ENCODE measurements around the gene CLCF1. TPM values are rescaled to one million over a fixed set of nuclear protein-coding genes. Genes with fewer than 3 reads are reported as not detected.

Gene CLCF1
- total and polyA plus RNA-seq, 4 donors, result 2.6 to 19.5 (median 9.9) TPM

- Histone ChIP-seq H3K4me1 (ENCODE audit: control insufficient read depth in 1 of 2, insufficient read depth in 2 of 2, low read length in 2 of 2) (peaks cover 6 to 10% of the 10 kb centered on the region in 2 donors), H3K27ac (ENCODE audit: low read depth in 1 of 2, low read length in 2 of 2) (peak within 1 kb of the TSS; percentile 67 to 92), H3K9me3 (ENCODE audit: control insufficient read depth, low read length) (no peaks in the 10 kb centered on the region), H3K27me3 (ENCODE audit: control insufficient read depth in 1 of 2, insufficient read depth in 2 of 2, low read length in 1 of 2) (no peaks in the 10 kb centered on the region), H3K36me3 (ENCODE audit: control insufficient read depth in 1 of 2, insufficient read depth in 2 of 2, low read length in 1 of 2) (no peaks in the 10 kb centered on the region), H3K4me3 (ENCODE audit: low read length in 2 of 2) (peak within 1 kb of the TSS; percentile 36 to 37)
- 1% methylated on average over 33 to 37 of the region's 37 CpGs for WGBS, 2 donors
- DNase-seq (peak; percentile 99 to 100), ATAC-seq (ENCODE audit: low FRiP score) (peak; percentile 93)
- intact Hi-C loops (cut with DNase I), result loop anchor here in 1 of 2 donors (2.0 to 5.0 kb wide), 2 partner anchors 19 to 154 kb away; partner anchors contain the start of genes CDK2AP2, CLCF1 and PITPNM1
Observed at GRCh38 chr11:67353317-67354074, 19.9 kb downstream of the CLCF1 start, which contains the start of gene POLD4. Gene POLD4 (minus strand): TSS chr11:67353546. CDS start chr11:67353399, 147 bp downstream.

GRCh38 chr11:67352546-67353316 is 20.7 kb downstream of the CLCF1 start:
- Histone ChIP-seq H3K4me1 (ENCODE audit: control insufficient read depth in 1 of 2, insufficient read depth in 2 of 2, low read length in 2 of 2) (peaks cover 6 to 10% of the 10 kb centered on the region in 2 donors), H3K9me3 (ENCODE audit: control insufficient read depth, low read length) (no peaks in the 10 kb centered on the region), H3K27ac (ENCODE audit: low read depth in 1 of 2, low read length in 2 of 2) (peak overlapping the region; percentile 61 to 89), H3K27me3 (ENCODE audit: control insufficient read depth in 1 of 2, insufficient read depth in 2 of 2, low read length in 1 of 2) (no peaks in the 10 kb centered on the region), H3K36me3 (ENCODE audit: control insufficient read depth in 1 of 2, insufficient read depth in 2 of 2, low read length in 1 of 2) (no peaks in the 10 kb centered on the region), H3K4me3 (ENCODE audit: low read length in 2 of 2) (peak overlapping the region; percentile 36 to 37)
- DNase-seq, result peak; percentile 79 to 83
- 10 to 13% methylated on average over 21 to 25 of the region's 25 CpGs for WGBS, 2 donors
- peak; percentile 1 for ATAC-seq (ENCODE audit: low FRiP score)
- intact Hi-C loops (cut with DNase I), result loop anchor here in 1 of 2 donors (5.0 kb wide), 1 partner anchor 155 kb away; the partner anchor contains the start of genes CDK2AP2 and PITPNM1

- peak in 1 of 2 donors; percentile 87 for DNase-seq
- Histone ChIP-seq H3K4me1 (ENCODE audit: control insufficient read depth in 1 of 2, insufficient read depth in 2 of 2, low read length in 2 of 2) (peaks cover 6 to 10% of the 10 kb centered on the region in 2 donors), H3K27me3 (ENCODE audit: control insufficient read depth in 1 of 2, insufficient read depth in 2 of 2, low read length in 1 of 2) (no peaks in the 10 kb centered on the region), H3K36me3 (ENCODE audit: control insufficient read depth in 1 of 2, insufficient read depth in 2 of 2, low read length in 1 of 2) (no peaks in the 10 kb centered on the region), H3K9me3 (ENCODE audit: control insufficient read depth, low read length) (no peaks in the 10 kb centered on the region), H3K27ac (ENCODE audit: low read depth in 1 of 2, low read length in 2 of 2) (peak overlapping the region in 1 of 2 donors; percentile 66), H3K4me3 (ENCODE audit: low read length in 2 of 2) (no peak overlapping the region)
- ATAC-seq (ENCODE audit: low FRiP score), result no peak
- intact Hi-C loops (cut with DNase I), result loop anchor here in 1 of 2 donors (5.0 kb wide), 1 partner anchor 156 kb away; the partner anchor contains the start of genes CDK2AP2 and PITPNM1
- 47 to 51% methylated on average over 11 of the region's 11 CpGs for WGBS, 2 donors
Observed at GRCh38 chr11:67351275-67352005, 22.0 kb downstream of the CLCF1 start.

GRCh38 chr11:67349928-67350465 is 23.4 kb downstream of the CLCF1 start:
- H3K4me1 ChIP-seq (ENCODE audit: control insufficient read depth in 1 of 2, insufficient read depth in 2 of 2, low read length in 2 of 2), result peaks cover 1 to 7% of the 10 kb centered on the region in 2 donors
- H3K9me3 ChIP-seq (ENCODE audit: control insufficient read depth, low read length), result no peaks in the 10 kb centered on the region
- no peak overlapping the region for H3K4me3 ChIP-seq (ENCODE audit: low read length in 2 of 2)
- WGBS, 2 donors, result 81 to 86% methylated on average over 4 of the region's 4 CpGs
- no peak overlapping the region for H3K27ac ChIP-seq (ENCODE audit: low read depth in 1 of 2, low read length in 2 of 2)
- ATAC-seq (ENCODE audit: low FRiP score) (no peak), DNase-seq (no peak)
- intact Hi-C loops (cut with DNase I), result loop anchor here (5.0 kb wide), 2 partner anchors 32 to 157 kb away; partner anchors contain the start of genes CDK2AP2 (in 1 of the 2) and PITPNM1 (in 1 of the 2)
- no peaks in the 10 kb centered on the region for H3K36me3 ChIP-seq (ENCODE audit: control insufficient read depth in 1 of 2, insufficient read depth in 2 of 2, low read length in 1 of 2)
- H3K27me3 ChIP-seq (ENCODE audit: control insufficient read depth in 1 of 2, insufficient read depth in 2 of 2, low read length in 1 of 2), result no peaks in the 10 kb centered on the region

- intact Hi-C loops (cut with DNase I), result loop anchor here (5.0 kb wide), 1 partner anchor 33 kb away; no protein-coding TSS in a partner anchor
- no peak overlapping the region for H3K27ac ChIP-seq (ENCODE audit: low read depth in 1 of 2, low read length in 2 of 2)
- WGBS, 2 donors, result 71 to 73% methylated on average over 2 of the region's 2 CpGs
Observed at GRCh38 chr11:67349457-67349856, 23.9 kb downstream of the CLCF1 start.

GRCh38 chr11:67349036-67349435 is 24.4 kb downstream of the CLCF1 start:
- 59 to 64% methylated on average over 5 of the region's 5 CpGs for WGBS, 2 donors
- no peaks in the 10 kb centered on the region for H3K36me3 ChIP-seq (ENCODE audit: control insufficient read depth in 1 of 2, insufficient read depth in 2 of 2, low read length in 1 of 2)
- no peaks in the 10 kb centered on the region for H3K27me3 ChIP-seq (ENCODE audit: control insufficient read depth in 1 of 2, insufficient read depth in 2 of 2, low read length in 1 of 2)
- no peak for ATAC-seq (ENCODE audit: low FRiP score)
- H3K4me1 ChIP-seq (ENCODE audit: control insufficient read depth in 1 of 2, insufficient read depth in 2 of 2, low read length in 2 of 2), result peaks cover 0 to 5% of the 10 kb centered on the region in 2 donors
- no peak for DNase-seq
- intact Hi-C loops (cut with DNase I), result loop anchor here (5.0 kb wide), 1 partner anchor 33 kb away; no protein-coding TSS in a partner anchor
- H3K9me3 ChIP-seq (ENCODE audit: control insufficient read depth, low read length), result no peaks in the 10 kb centered on the region
- no peak overlapping the region for H3K4me3 ChIP-seq (ENCODE audit: low read length in 2 of 2)
- no peak overlapping the region for H3K27ac ChIP-seq (ENCODE audit: low read depth in 1 of 2, low read length in 2 of 2)

More at GRCh38 chr11:67349457-67349856, 23.9 kb downstream of the CLCF1 start:
- H3K4me1 ChIP-seq (ENCODE audit: control insufficient read depth in 1 of 2, insufficient read depth in 2 of 2, low read length in 2 of 2), result peaks cover 0 to 5% of the 10 kb centered on the region in 2 donors
- no peak overlapping the region for H3K4me3 ChIP-seq (ENCODE audit: low read length in 2 of 2)
- DNase-seq (no peak), ATAC-seq (ENCODE audit: low FRiP score) (no peak)
- H3K27me3 ChIP-seq (ENCODE audit: control insufficient read depth in 1 of 2, insufficient read depth in 2 of 2, low read length in 1 of 2), result no peaks in the 10 kb centered on the region
- no peaks in the 10 kb centered on the region for H3K36me3 ChIP-seq (ENCODE audit: control insufficient read depth in 1 of 2, insufficient read depth in 2 of 2, low read length in 1 of 2)
- H3K9me3 ChIP-seq (ENCODE audit: control insufficient read depth, low read length), result no peaks in the 10 kb centered on the region

- no peak overlapping the region for H3K4me3 ChIP-seq (ENCODE audit: low read length in 2 of 2)
- H3K27me3 ChIP-seq (ENCODE audit: control insufficient read depth in 1 of 2, insufficient read depth in 2 of 2, low read length in 1 of 2), result no peaks in the 10 kb centered on the region
- intact Hi-C loops (cut with DNase I), result loop anchor here (5.0 kb wide), 1 partner anchor 34 kb away; no protein-coding TSS in a partner anchor
- H3K4me1 ChIP-seq (ENCODE audit: control insufficient read depth in 1 of 2, insufficient read depth in 2 of 2, low read length in 2 of 2), result peaks cover 0 to 5% of the 10 kb centered on the region in 2 donors
- no peaks in the 10 kb centered on the region for H3K36me3 ChIP-seq (ENCODE audit: control insufficient read depth in 1 of 2, insufficient read depth in 2 of 2, low read length in 1 of 2)
- H3K27ac ChIP-seq (ENCODE audit: low read depth in 1 of 2, low read length in 2 of 2), result no peak overlapping the region
- no peak for ATAC-seq (ENCODE audit: low FRiP score)
- 79 to 84% methylated on average over 11 of the region's 11 CpGs for whole genome bisulfite sequencing, 2 donors
- peak in 1 of 2 donors; percentile 25 for DNase-seq
- no peaks in the 10 kb centered on the region for H3K9me3 ChIP-seq (ENCODE audit: control insufficient read depth, low read length)
Observed at GRCh38 chr11:67347964-67348749, 25.2 kb downstream of the CLCF1 start.
